DMS153 treated with DMSO at 0.1 percent for 48 hours (cell line): ENCODE data around the gene PRR18.

ENCODE experiments used
- DNase-seq: peaks from one replicate; lab custom pipeline; 2025; ENCODE audit not compliant: unreplicated experiment; lab: John Stamatoyannopoulos, UW

PRR18 gene

GRCh38 chr6:166307082-166308032 is 835 bp downstream of the PRR18 start:
- no peak for DNase-seq

DNA sequence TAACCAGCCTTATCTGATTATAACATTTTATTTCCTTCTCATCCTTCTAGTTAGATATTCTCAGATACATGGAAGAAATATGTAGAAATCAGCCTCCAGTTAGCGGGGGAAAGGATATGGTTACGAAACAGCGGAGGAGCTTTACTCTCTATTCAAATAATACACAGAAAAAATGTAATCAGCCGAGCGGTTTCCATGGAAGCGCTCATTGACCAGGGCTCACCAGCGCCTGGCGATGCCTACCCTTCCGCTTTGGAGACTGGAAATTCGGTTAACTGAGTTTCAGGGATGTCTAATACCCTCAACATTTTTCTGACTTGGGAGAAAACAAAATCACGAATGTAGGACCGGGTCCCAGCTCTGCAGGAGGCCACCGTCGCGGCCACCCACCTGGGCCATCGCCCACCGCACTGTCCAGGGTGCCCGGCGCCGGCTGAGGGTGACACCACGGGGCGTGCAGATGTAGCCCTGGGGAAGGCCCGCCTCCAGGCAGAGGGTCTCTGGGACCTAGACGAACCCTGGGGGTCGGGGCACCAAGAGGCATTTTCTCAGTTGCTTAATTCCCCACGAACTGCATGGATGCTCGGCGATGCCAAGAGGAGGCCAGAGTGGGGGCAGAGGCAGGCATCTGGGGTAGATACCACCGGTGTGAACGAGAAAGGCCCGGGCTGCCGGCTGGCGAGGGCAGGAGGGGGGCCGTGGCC is 1.7 kb downstream of the PRR18 start:
- DNase-seq: no peak

GRCh38 chr6:166305562-166306117 is 2.6 kb downstream of the PRR18 start:
- no peak for DNase-seq

DNA sequence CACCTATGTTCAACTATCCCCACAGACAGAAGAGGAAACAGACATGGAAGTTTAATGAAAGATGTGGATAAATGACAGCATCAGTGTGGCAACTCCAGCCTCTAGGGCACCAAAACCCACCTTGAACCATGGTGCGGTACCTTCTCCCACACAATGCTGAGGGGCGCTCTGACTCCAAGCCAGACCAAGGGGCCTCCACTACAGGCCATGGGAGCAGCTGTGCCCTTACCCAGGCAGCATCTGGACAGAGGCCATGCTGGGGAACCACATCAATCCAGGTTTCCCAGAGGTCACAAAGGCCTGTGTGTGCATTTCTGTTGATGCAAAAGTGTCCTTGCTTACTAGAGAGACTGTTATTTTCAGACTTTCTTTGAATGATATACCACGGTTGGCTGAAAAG is 4.1 kb downstream of the PRR18 start:
- no peak for DNase-seq

DNA sequence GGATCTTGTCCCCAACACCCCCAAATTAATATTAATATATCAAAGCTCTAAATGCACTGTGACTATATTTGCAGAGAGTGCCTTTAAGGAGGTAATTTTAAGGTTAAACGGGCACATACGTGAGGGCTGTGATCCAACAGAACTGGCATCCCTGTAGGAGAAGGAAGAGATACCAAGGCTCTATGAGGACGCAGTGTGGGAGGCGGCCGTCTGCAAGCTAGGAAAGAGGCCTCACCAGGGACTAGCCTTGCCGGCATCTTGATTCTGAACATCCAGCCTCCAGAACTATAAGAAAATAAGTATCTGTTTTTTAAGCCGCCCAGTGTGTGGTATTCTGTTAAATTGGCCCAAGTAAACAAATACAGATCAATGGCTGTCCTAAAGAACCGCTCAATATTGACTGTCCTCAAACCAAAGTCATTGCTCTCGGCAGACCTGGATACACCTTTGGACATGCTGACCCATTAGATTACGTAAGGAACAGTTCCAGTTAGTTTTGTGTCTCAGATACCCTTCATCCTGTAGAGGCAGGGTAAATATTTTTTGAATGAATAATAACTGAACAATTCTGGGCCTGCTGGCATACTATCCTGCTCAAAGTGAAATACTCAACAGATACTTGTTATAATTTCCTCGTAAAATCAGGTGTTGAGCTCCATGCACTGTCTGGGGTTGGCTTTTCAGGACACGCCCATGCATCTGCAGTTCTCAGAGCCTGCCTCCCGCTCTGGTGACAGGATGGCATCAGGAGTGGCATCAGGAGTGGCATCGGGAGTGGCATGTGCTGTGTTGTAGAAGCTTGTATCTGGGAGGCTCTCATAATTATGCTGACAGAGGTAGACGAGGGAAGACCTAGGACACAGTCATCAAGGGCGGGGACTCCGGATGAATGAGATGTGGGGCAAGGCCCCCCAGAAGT is 6.3 kb downstream of the PRR18 start:
- DNase-seq: no peak

DNA sequence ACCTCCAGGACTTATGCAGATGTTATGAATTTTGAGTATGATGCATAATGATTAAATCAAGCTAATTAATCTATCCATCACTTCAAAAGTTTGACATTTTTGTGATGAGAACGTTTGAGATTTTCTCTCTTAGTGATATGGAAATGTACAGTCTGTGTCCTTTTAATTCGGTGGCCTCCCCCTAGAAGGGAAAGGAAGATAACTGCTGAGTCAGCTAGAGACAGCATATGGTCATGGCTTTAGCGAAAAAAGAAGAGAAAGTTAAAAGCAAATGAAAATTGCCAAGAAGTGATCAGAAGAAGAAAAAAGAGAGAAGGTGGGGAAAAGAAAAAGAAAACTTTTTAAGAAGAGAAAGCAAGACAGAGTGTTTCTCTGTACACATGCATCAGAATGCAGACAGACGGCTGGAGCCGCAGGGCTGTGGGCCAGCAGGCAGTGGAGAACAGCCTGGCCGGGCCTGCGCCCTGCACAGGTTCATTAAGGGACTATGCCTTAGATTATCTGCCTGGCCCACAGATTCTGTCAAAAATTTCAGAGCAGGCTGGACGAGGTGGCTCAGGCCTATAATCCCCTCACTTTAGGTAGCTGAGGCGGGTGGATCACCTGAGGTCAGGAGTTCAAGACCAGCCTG is 7.7 kb downstream of the PRR18 start:
- DNase-seq: no peak

GRCh38 chr6:166297606-166298005 is 10.6 kb downstream of the PRR18 start:
- no peak for DNase-seq

- no peak for DNase-seq
Measured at GRCh38 chr6:166296035-166296883, 11.9 kb downstream of the PRR18 start.

DNA sequence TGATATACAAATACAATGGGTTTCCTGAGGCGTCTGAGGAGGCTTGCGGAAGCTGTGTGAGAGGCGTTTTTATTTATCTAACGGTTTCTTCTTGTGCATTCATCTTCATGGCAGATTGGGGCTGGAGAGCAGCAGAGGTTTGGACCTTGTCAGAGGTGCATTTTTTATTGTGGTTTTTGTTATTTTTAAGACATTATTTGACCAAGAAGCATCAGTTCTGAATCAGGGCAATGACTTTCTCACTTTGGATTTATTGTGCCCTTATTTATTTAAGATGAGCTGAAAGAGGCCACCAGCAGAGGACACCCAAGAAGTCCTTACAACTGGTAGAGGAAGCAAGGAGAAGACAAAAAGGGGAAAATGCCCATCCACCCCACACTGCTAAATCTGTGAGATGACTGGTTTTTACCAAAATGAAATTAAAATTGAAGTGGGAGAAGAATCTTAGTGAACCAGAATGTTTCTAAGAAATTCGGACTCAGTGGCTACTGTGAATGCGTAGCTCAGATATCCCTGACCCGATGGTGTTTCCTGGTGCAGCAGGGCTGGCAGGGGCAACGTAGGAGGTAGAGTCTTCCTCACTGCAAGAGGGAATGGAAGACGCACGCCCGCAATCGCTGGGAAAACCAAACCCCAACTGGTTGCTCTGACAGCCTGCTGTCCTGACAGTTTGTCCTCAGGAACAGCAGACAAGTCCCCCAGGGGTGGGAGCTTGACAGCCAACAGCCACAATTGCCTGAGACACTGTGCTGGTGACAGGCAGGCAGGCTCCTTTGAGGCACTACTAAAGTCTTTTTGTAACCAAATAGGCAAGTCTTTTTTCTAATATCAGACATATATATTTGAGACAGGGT is 14.2 kb downstream of the PRR18 start:
- DNase-seq: no peak

- no peak for DNase-seq
Measured at GRCh38 chr6:166289207-166290060, 18.8 kb downstream of the PRR18 start.

DNA sequence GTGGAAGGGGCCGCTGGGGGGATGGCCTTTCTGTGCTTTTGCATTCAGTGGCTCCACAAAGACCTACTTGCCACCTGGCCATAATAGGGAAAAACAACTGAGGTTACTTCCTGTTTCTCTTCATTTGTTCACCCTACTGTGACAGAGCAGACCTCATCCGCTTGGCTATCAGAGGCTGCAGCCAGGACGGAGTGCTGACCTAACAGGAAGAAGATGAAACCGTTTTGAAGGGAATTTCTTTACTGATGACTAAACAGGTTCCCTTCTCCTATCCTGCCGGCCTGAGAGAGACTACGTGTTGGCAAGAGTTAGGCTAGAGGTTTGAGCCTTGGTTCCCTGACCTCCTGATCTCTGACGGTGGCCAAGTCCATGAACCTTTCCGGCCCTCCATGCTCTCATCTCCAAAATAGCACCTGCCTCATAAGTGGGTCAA is 21.3 kb downstream of the PRR18 start:
- DNase-seq: no peak

DNA sequence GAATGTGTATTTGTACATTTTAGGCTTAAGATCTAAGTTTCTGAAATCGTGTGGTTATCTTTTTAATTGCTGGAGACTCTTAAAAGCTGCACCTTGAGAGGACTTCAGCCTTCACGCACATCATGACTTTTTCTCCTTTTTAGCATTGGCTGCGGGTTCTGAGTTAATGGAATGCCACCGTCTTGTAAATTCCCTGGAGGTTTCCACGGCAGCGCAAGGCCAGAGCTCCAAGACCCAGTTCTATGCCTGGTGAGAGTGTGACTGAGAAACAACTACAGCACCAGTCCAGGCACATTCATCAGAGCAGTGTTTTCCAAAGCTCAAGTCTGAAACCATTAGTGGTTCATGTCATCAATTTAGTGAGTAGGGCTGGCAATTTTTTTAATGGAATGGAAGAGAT is 23.0 kb downstream of the PRR18 start:
- no peak for DNase-seq

- no peak for DNase-seq
Measured at GRCh38 chr6:166284640-166285039, 23.6 kb downstream of the PRR18 start.

GRCh38 chr6:166282394-166283032 is 25.7 kb downstream of the PRR18 start:
- no peak for DNase-seq

GRCh38 chr6:166281104-166281503 is 27.1 kb downstream of the PRR18 start:
- no peak for DNase-seq

GRCh38 chr6:166279393-166279679 is 28.9 kb downstream of the PRR18 start:
- no peak for DNase-seq
